Tibial nerve (tissue), 4 donors: ENCODE results near the gene CMIP. TPM values are rescaled to one million over a fixed set of nuclear protein-coding genes. Genes with fewer than 3 reads are reported as not detected.

Experiments
- DNase-seq, 2 donors: peaks; one replicate each; pipeline ENCODE4 v3.0.0-alpha.2; 2019; ENCODE audit warnings: low spot score in 2 of 2
- H3K27ac ChIP-seq, 4 donors: fragments of 200-600 bp; sonication (generic) in 3 of 4; one replicate each; pipeline ENCODE4 v1.5.1; 2017 to 2019; ENCODE audit warnings: mild to moderate bottlenecking in 1 of 4
- H3K27me3 ChIP-seq, 2 donors: fragments of 200-600 bp; sonication (generic) in 1 of 2; one replicate each; pipeline versions ENCODE4 v1.5.1 to v1.6.0; 2017 to 2019
- H3K36me3 ChIP-seq, 3 donors: fragments of 200-600 bp; sonication (generic); one replicate each; pipeline ENCODE4 v1.5.1; 2018 to 2019
- H3K4me1 ChIP-seq, 4 donors: fragments of 200-600 bp; sonication (generic) in 3 of 4; one replicate each; pipeline ENCODE4 v1.5.1; 2017 to 2019
- H3K4me3 ChIP-seq, 4 donors: fragments of 200-600 bp; sonication (generic) in 3 of 4; one replicate each; pipeline ENCODE4 v1.5.1; 2017 to 2019; ENCODE audit warnings: mild to moderate bottlenecking in 1 of 4, moderate library complexity in 1 of 4
- H3K9me3 ChIP-seq, 4 donors: fragments of 200-600 bp; sonication (generic) in 3 of 4; one replicate each; pipeline ENCODE4 v1.5.1; 2017 to 2019
- CTCF ChIP-seq, 5 experiments: fragments of 200-600 bp in 3 of 5; fragments of 450-650 bp in 2 of 5; sonication (generic) in 3 of 5; IDR thresholded peaks; one replicate each; pipeline ENCODE4 v1.5.1; 2016 to 2019; ENCODE audit warnings: antibody characterized with exemption in 5 of 5, mild to moderate bottlenecking in 3 of 5, moderate library complexity in 2 of 5
- EP300 ChIP-seq, 2 donors: sonication (generic); formaldehyde crosslinking; IDR thresholded peaks; one replicate each; pipeline ENCODE4 v1.6.1; 2017; ENCODE audit warnings: antibody characterized with exemption in 2 of 2, mild to moderate bottlenecking in 1 of 2
- POLR2A ChIP-seq, 2 donors: fragments of 450-650 bp; IDR thresholded peaks; one replicate each; pipeline ENCODE4 v1.6.1; 2017; ENCODE audit warnings: antibody characterized with exemption in 2 of 2, mild to moderate bottlenecking in 2 of 2, moderate library complexity in 2 of 2
- WGBS, 2 donors: methylation state at CpG; one replicate each; pipeline ENCODE4 v1.1.5; 2018; 5-methylcytosine and 5-hydroxymethylcytosine counted together
- total RNA-seq, 4 donors: library from RNA; depleted of rRNA; stranded (reverse); fragments of >200 nt; gene quantifications; one replicate each; pipeline ENCODE4 v1.1.0, GENCODE V29; 2016

The CMIP gene
- total RNA-seq, 4 donors from 2014 or later = 28.2 to 48.8 (median 31.8) TPM

GRCh38 chr16:81633147-81633619, 188.6 kb downstream of the CMIP start:
- H3K4me1 ChIP-seq = peaks cover 0 to 33% (median 13%) of the 10 kb centered on the region in 4 donors
- no peaks in the 10 kb centered on the region for H3K9me3 ChIP-seq
- peak overlapping the region in 2 of 4 donors; percentile 45 to 56 for H3K27ac ChIP-seq
- 62 to 73% methylated on average over 10 to 11 of the region's 11 CpGs for WGBS, 2 donors
- no peak overlapping the region for H3K4me3 ChIP-seq
- H3K36me3 ChIP-seq = no peaks in the 10 kb centered on the region
- DNase-seq = no peak
- TF ChIP-seq CTCF (IDR thresholded peaks at IDR 0.05) (peak in 1 of 5 experiments; percentile 5), EP300 (IDR thresholded peaks at IDR 0.05) (no peak), POLR2A (IDR thresholded peaks at IDR 0.05) (no peak)
- H3K27me3 ChIP-seq = no peaks in the 10 kb centered on the region

- peak overlapping the region in 1 of 4 donors; percentile 45 for H3K27ac ChIP-seq
- WGBS, 2 donors = 62 to 76% methylated on average over 8 of the region's 8 CpGs
These were observed 189.2 kb downstream of the CMIP start for GRCh38 chr16:81633680-81634379.

GRCh38 chr16:81634380-81635062, 189.9 kb downstream of the CMIP start:
- H3K4me3 ChIP-seq = no peak overlapping the region
- DNase-seq = no peak
- H3K4me1 ChIP-seq = peaks cover 0 to 33% (median 13%) of the 10 kb centered on the region in 4 donors
- H3K27ac ChIP-seq = no peak overlapping the region
- H3K9me3 ChIP-seq = no peaks in the 10 kb centered on the region
- TF ChIP-seq EP300 (IDR thresholded peaks at IDR 0.05) = no peak
- no peak for TF ChIP-seq CTCF (IDR thresholded peaks at IDR 0.05)
- no peak for TF ChIP-seq POLR2A (IDR thresholded peaks at IDR 0.05)
- WGBS, 2 donors = 74 to 75% methylated on average over 13 of the region's 13 CpGs
- H3K27me3 ChIP-seq = no peaks in the 10 kb centered on the region
- no peaks in the 10 kb centered on the region for H3K36me3 ChIP-seq

More at GRCh38 chr16:81633680-81634379, 189.2 kb downstream of the CMIP start:
- no peaks in the 10 kb centered on the region for H3K27me3 ChIP-seq
- H3K36me3 ChIP-seq = no peaks in the 10 kb centered on the region
- TF ChIP-seq POLR2A (IDR thresholded peaks at IDR 0.05) (no peak), CTCF (IDR thresholded peaks at IDR 0.05) (no peak)
- no peak for DNase-seq
- no peak overlapping the region for H3K4me3 ChIP-seq
- H3K4me1 ChIP-seq = peaks cover 0 to 33% (median 13%) of the 10 kb centered on the region in 4 donors
- no peaks in the 10 kb centered on the region for H3K9me3 ChIP-seq

- Histone ChIP-seq H3K9me3 (no peaks in the 10 kb centered on the region), H3K4me1 (peaks cover 0 to 33% (median 13%) of the 10 kb centered on the region in 4 donors), H3K27me3 (no peaks in the 10 kb centered on the region), H3K27ac (no peak overlapping the region), H3K36me3 (no peaks in the 10 kb centered on the region), H3K4me3 (no peak overlapping the region)
- DNase-seq = no peak
- WGBS, 2 donors = 86 to 91% methylated on average over 15 of the region's 15 CpGs
- TF ChIP-seq CTCF (IDR thresholded peaks at IDR 0.05) (no peak), EP300 (IDR thresholded peaks at IDR 0.05) (no peak), POLR2A (IDR thresholded peaks at IDR 0.05) (no peak)
These were observed 190.7 kb downstream of the CMIP start for GRCh38 chr16:81635063-81635937.
